Stomach (tissue), 9 donors: Measurements from ENCODE around the gene PACSIN3. TPM values are rescaled to one million over a fixed set of nuclear protein-coding genes. Genes with fewer than 3 reads are reported as not detected.
A peak's percentile ranks its signal among the peaks of the same experiment; 100 is the strongest.

Experiments
- DNase-seq, 2 donors: peaks; one replicate each; pipeline versions ENCODE4 v3.0.0 to v3.0.0-alpha.2; 2013 to 2019
- H3K27ac ChIP-seq, 5 donors: fragments of 200-600 bp in 4 of 5; sonication (generic) in 4 of 5; one replicate each; pipeline ENCODE4 v1.5.1; 2013 to 2019; ENCODE audit warnings: mild to moderate bottlenecking in 1 of 5, moderate library complexity in 1 of 5
- H3K27me3 ChIP-seq, 3 donors: fragments of 200-600 bp; sonication (generic); one replicate each; pipeline ENCODE4 v1.5.1; 2017 to 2019; ENCODE audit warnings: mixed run types in 1 of 3
- H3K36me3 ChIP-seq, 4 donors: fragments of 200-600 bp; sonication (generic); 1 replicate in 3 of 4; 2 replicates in 1 of 4; pipeline ENCODE4 v1.5.1; 2016 to 2019
- H3K4me1 ChIP-seq, 4 donors: fragments of 200-600 bp; sonication (generic); one replicate each; pipeline ENCODE4 v1.5.1; 2016 to 2019
- H3K4me3 ChIP-seq, 4 donors: fragments of 200-600 bp; sonication (generic) in 3 of 4; one replicate each; pipeline ENCODE4 v1.5.1; 2016 to 2019; ENCODE audit warnings: mild to moderate bottlenecking in 1 of 4
- H3K9me3 ChIP-seq, 4 donors: fragments of 200-600 bp; sonication (generic); one replicate each; pipeline ENCODE4 v1.5.1; 2016 to 2019
- CTCF ChIP-seq, 7 experiments: fragments of 450-650 bp in 4 of 7; fragments of 200-600 bp in 3 of 7; sonication (generic) in 3 of 7; IDR thresholded peaks; one replicate each; pipeline ENCODE4 v1.5.1; 2016 to 2019; ENCODE audit warnings: antibody characterized with exemption in 7 of 7, control low read depth in 2 of 7, mild to moderate bottlenecking in 1 of 7
- EP300 ChIP-seq: sonication (generic); formaldehyde crosslinking; IDR thresholded peaks from one replicate; pipeline ENCODE4 v1.6.1; 2017; ENCODE audit warnings: antibody characterized with exemption
- POLR2A ChIP-seq, 4 donors: fragments of 450-650 bp; IDR thresholded peaks; one replicate each; pipeline ENCODE4 v1.6.1; 2016; ENCODE audit warnings: antibody characterized with exemption in 4 of 4, control low read depth in 2 of 4, mild to moderate bottlenecking in 1 of 4, moderate library complexity in 1 of 4
- POLR2AphosphoS5 ChIP-seq, 3 donors: sonication (generic); formaldehyde crosslinking; IDR thresholded peaks; one replicate each; pipeline ENCODE4 v1.6.1; 2016; ENCODE audit warnings: antibody characterized with exemption in 3 of 3
- WGBS, 5 donors: extraction: QIAGEN DNeasy Blood & Tissue Kit in 3 of 5; methylation state at CpG; one replicate each; pipeline versions ENCODE4 v1.1.5 to v1.1.7; 2013 to 2018; 5-methylcytosine and 5-hydroxymethylcytosine counted together
- intact Hi-C: fragments of 100-400 bp; cut with DNase I; formaldehyde crosslinking; loops from one replicate; pipeline ENCODE4 v1.15.1; 2023; ENCODE audit warnings: low total_unique reads
- polyA plus RNA-seq, 3 donors: library from polyadenylated mRNA; stranded (reverse); fragments of 200-250 nt; gene quantifications; one replicate each; pipeline ENCODE4 v1.2.3, GENCODE V29; 2013
- total RNA-seq, 5 donors: library from RNA; depleted of rRNA; stranded (reverse); fragments of >200 nt; gene quantifications; one replicate each; pipeline versions ENCODE4 v1.1.0 to v1.2.3, GENCODE V29; 2014 to 2016
- donor health status: healthy with polysubstance abuse.
- donor health status: Bipolar disorder and iron deficiency.
- donor health status: healthy.

Gene PACSIN3
- total and polyA plus RNA-seq, 8 donors, result 6.4 to 59.0 (median 26.0) TPM

- no peak overlapping the region for H3K4me3 ChIP-seq
- peak overlapping the region in 1 of 5 donors; percentile 70 for H3K27ac ChIP-seq
- H3K4me1 ChIP-seq, result peaks cover 27 to 68% (median 45%) of the 10 kb centered on the region in 4 donors
- H3K9me3 ChIP-seq, result no peaks in the 10 kb centered on the region
- peaks cover 73 to 89% (median 89%) of the 10 kb centered on the region in 4 donors for H3K36me3 ChIP-seq
- no peaks in the 10 kb centered on the region for H3K27me3 ChIP-seq
- WGBS, 5 donors, result 85 to 87% (median 86%) methylated on average over 16 of the region's 16 CpGs
- intact Hi-C loops, result no loop called here
- no peak for TF ChIP-seq POLR2AphosphoS5 (IDR thresholded peaks at IDR 0.05)
- no peak for TF ChIP-seq CTCF (IDR thresholded peaks at IDR 0.05)
- TF ChIP-seq POLR2A (IDR thresholded peaks at IDR 0.05), result no peak
- no peak for TF ChIP-seq EP300
- DNase-seq, result no peak
Measured at GRCh38 chr11:47171061-47171838, 15.0 kb downstream of the PACSIN3 start.

- intact Hi-C loops, result no loop called here
- Histone ChIP-seq H3K27ac (no peak overlapping the region), H3K4me1 (peaks cover 0 to 46% (median 10%) of the 10 kb centered on the region in 4 donors), H3K27me3 (no peaks in the 10 kb centered on the region), H3K4me3 (no peak overlapping the region), H3K36me3 (peaks cover 78 to 89% (median 84%) of the 10 kb centered on the region in 4 donors), H3K9me3 (no peaks in the 10 kb centered on the region)
- TF ChIP-seq EP300 (no peak), POLR2A (IDR thresholded peaks at IDR 0.05) (no peak), POLR2AphosphoS5 (IDR thresholded peaks at IDR 0.05) (no peak), CTCF (IDR thresholded peaks at IDR 0.05) (no peak)
- WGBS, 5 donors, result 88 to 96% (median 94%) methylated on average over 5 of the region's 5 CpGs
- DNase-seq, result no peak
Measured at GRCh38 chr11:47166368-47166767, 19.9 kb downstream of the PACSIN3 start.

GRCh38 chr11:47165253-47165840 is 20.9 kb downstream of the PACSIN3 start:
- no peaks in the 10 kb centered on the region for H3K9me3 ChIP-seq
- DNase-seq, result no peak
- no peak overlapping the region for H3K27ac ChIP-seq
- H3K4me1 ChIP-seq, result peaks cover 0 to 42% (median 10%) of the 10 kb centered on the region in 4 donors
- 84 to 94% (median 91%) methylated on average over 16 of the region's 16 CpGs for WGBS, 5 donors
- no peak for TF ChIP-seq CTCF (IDR thresholded peaks at IDR 0.05)
- TF ChIP-seq POLR2AphosphoS5 (IDR thresholded peaks at IDR 0.05), result no peak
- no peak for TF ChIP-seq EP300
- TF ChIP-seq POLR2A (IDR thresholded peaks at IDR 0.05), result no peak
- no peaks in the 10 kb centered on the region for H3K27me3 ChIP-seq
- no peak overlapping the region for H3K4me3 ChIP-seq
- intact Hi-C loops, result no loop called here
- H3K36me3 ChIP-seq, result peaks cover 67 to 79% (median 73%) of the 10 kb centered on the region in 4 donors

- no peak for TF ChIP-seq CTCF (IDR thresholded peaks at IDR 0.05)
- TF ChIP-seq EP300, result no peak
- no peak for TF ChIP-seq POLR2A (IDR thresholded peaks at IDR 0.05)
- no peak for TF ChIP-seq POLR2AphosphoS5 (IDR thresholded peaks at IDR 0.05)
Measured at GRCh38 chr11:47164321-47164720, 21.9 kb downstream of the PACSIN3 start.

More at GRCh38 chr11:47164321-47164720, 21.9 kb downstream of the PACSIN3 start:
- Histone ChIP-seq H3K36me3 (peaks cover 58 to 73% (median 63%) of the 10 kb centered on the region in 4 donors), H3K4me1 (peaks cover 0 to 35% (median 10%) of the 10 kb centered on the region in 4 donors), H3K27me3 (no peaks in the 10 kb centered on the region), H3K9me3 (no peaks in the 10 kb centered on the region), H3K4me3 (no peak overlapping the region), H3K27ac (no peak overlapping the region)
- DNase-seq, result no peak
- WGBS, 5 donors, result 60 to 75% (median 64%) methylated on average over 3 to 4 of the region's 4 CpGs
- intact Hi-C loops, result no loop called here
